NCI-H2196 treated with DMSO at 0.1 percent for 48 hours (cell line): ENCODE results near the gene PRTN3.

Experiments used
- DNase-seq: peaks from one replicate; lab custom pipeline; 2025; ENCODE audit not compliant: unreplicated experiment; lab: John Stamatoyannopoulos, UW

Gene PRTN3

DNA sequence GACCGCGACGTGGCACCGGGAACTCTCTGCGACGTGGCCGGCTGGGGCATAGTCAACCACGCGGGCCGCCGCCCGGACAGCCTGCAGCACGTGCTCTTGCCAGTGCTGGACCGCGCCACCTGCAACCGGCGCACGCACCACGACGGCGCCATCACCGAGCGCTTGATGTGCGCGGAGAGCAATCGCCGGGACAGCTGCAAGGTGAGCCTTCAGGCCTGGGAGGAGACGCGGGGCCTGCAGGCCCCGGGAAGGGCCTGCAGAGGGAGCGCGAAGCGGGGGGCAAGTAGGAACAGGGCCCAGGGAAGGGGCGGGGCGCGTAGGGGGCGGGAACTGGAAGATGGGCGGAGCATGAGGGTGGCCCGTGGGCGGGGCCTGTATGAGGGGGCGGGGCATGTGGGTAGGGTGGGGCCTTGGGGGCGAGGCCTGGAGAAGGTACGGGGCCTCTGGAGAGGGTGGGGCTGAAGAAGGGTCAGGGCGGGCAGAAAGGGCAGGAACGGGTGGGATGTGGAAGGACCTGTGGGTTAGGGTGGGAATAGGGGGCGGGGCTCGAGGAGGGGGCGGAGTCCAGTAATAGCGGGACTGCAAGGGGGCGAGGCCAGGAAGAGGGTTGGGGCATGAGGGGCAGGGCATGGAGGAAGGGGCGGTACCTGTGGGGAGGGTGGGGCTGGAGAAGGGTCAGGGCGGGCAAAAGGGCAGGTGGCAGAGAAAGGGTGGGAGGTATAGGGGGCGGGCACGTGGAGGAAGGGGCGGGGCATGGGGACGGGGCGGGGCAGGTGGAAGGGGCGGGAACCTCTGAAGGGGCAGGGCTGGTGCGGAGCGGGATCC, 21.2 kb downstream of the PRTN3 start:
- DNase-seq = peak; percentile 62

GRCh38 chr19:862581-863314, 21.9 kb downstream of the PRTN3 start:
- DNase-seq = no peak

- no peak for DNase-seq
Observed at GRCh38 chr19:863315-863620, 22.5 kb downstream of the PRTN3 start.

GRCh38 chr19:866769-867300, 26.0 kb downstream of the PRTN3 start:
- DNase-seq = no peak

- DNase-seq = no peak
Observed at GRCh38 chr19:867301-867793, 26.5 kb downstream of the PRTN3 start.

DNA sequence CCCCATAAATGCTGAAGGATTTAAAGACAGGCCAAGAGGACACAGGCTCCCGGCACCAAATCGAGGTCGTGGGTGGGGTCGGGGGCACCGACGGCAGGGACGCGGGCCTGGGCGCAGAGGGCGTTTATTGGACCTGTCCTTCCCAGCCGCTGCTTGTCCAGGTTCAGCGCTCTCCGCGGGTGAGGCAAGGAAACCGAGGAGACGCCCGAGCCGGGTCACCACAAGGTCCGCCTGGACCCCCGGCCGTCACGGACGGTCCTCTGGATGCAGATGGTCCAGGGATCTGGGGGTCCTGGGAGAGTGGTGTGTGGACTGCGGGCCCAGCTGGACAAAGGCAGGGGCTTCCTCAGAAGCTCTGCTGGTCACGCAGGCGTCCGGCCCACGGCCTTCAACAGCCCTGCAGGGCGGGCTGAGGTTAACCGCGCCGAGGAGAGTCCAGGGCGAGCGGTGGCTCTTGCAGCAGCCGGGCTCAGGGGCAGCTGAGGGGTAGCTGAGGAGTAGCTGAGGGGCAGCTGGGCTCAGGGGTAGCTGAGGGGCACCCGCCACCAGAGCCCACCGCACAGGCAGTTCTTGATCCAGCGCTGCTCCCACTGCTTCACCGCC, 27.2 kb downstream of the PRTN3 start:
- no peak for DNase-seq

GRCh38 chr19:868458-869244, 27.9 kb downstream of the PRTN3 start:
- no peak for DNase-seq

DNA sequence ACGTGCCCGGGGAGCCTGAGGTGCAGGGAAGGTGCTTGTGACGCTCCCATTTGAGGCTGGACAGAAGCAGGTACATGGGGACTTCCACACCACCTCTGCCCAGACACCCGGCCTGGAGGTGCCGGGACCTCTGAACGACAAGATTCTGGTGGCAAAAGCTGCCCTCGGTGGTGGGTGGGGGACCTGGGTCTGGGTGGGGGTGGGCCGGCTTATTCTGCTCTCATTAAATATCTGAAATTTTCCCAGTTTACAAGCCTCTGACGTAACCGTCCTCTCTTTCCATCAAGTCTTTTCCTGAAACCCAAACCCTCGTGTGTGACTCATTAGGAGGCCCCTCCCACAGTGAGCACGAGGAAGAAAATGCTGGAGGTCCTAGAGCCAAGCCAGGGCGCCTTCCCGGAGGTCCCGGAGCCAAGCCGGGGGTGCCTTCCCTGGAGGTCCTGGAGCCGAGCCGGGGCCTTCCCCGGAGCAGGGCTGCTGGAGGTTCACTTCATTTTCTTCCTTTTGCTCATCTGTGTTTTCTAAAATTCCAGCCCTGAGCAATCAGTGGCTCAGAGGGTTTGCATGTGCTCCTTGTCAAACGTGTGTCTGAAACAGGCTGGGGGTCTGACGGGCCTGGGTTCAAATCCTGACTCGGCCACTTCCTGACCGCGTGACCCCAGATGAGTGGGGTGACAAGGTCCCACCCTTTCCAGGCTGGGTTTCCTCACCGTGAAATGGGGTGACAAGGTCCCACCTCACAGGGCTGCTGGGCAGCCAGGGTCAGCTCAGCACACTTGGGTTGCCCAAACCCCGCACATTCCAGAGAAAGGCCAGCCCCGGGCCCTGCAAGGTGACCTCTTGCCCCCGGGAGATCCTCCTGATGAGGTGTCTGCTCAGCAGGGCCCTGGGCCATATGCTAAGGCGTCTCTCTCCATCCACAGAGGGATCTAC, 28.7 kb downstream of the PRTN3 start:
- no peak for DNase-seq

- DNase-seq = no peak
Observed at GRCh38 chr19:870314-870713, 29.5 kb downstream of the PRTN3 start.

- peak; percentile 71 for DNase-seq
Observed at GRCh38 chr19:870963-871401, 30.2 kb downstream of the PRTN3 start.

- DNase-seq = no peak
Observed at GRCh38 chr19:871446-872265, 30.9 kb downstream of the PRTN3 start.

DNA sequence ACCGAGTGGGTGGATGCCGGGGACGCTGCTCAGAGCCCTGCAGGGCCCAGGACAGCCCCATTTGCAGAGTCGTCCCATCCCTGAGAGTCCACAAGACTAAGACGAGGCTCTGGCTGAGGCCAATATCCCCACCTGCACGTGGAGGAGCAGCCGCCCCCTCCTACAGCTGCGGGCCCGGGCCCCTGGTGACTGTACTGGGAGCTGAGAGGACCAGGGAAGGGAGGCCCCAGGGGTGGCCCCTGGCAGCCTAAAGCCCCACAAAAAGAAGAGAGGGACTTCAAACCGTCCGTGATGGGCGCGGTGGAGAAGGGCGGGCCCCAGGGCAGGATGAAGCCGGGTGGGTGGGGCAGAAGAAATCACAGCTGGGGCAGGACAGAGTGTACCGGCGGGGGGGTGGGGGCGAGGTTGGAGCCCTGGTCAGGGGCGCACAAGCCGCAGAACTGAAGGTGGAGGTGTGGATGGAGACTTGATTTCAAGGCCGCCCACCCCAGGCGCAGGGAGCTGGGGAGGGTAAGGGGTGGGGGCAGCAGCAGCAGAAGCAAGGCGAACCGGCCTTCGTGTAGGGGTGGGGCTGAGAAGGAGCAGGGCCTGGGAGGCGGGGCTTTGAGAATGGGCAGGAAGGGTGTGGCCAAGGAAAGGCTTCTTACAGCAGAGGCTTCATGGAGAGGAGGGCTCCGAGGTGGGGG, 31.6 kb downstream of the PRTN3 start:
- no peak for DNase-seq

- DNase-seq = no peak
Observed at GRCh38 chr19:873084-873483, 32.3 kb downstream of the PRTN3 start.

DNA sequence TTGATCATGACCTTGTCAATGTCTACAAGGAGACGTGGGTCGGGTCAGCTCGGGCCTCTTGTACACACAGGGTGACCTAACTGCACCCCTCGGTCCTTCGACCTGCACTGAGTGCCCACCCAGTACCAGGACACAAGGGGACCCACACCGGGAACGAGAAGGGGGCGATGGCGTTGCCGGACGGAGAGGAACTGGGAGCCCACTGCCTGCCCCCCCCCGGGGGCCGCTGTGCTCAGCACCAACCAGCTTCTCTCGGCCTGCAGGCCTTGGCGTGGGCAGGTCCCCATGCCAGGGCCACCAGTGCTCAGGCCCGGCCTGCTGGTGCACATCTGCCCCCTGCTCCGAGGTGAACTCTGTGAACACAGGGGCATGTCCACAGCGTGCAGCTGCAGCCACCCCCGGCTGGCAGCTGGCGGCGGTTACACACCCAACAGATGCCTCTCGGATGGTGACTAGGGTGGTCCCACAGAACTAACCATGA, 32.8 kb downstream of the PRTN3 start:
- DNase-seq = no peak

GRCh38 chr19:875265-875879, 34.6 kb downstream of the PRTN3 start:
- DNase-seq = no peak

GRCh38 chr19:876089-876488, 35.3 kb downstream of the PRTN3 start:
- no peak for DNase-seq

DNA sequence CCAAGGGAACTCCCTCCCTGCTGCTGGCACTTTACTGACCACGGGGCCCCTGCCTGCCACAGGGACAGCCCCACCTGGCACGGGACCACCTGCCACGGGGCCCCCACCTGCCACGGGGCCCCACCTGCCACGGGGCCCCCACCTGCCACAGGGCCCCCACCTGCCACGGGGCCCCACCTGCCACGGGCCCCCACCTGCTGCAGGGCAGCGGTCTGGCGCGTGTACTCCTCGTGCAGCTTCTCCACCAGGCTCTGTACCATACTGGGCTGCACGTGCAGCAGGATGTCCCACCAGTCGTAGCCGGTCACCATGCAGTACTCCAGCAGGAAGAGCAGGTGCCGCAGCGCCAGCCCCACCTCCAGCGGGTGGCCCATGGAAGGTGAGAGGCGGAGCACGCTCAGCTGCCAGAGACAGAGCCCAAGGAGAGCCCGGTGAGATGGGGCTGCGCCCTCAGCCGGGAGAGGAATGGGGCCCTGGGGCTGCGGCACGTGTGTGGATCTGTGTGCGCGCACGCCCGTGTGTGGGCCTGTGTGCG, 36.0 kb downstream of the PRTN3 start:
- DNase-seq = no peak
